SU-DHL-6 (cell line): Measurements from ENCODE around the gene WASHC4.

Experiments
- CTCF ChIP-seq: fragments of 200-600 bp; sonication (generic); IDR thresholded peaks from one replicate; pipeline ENCODE4 v1.5.1; 2017; ENCODE audit warnings: antibody characterized with exemption, mild to moderate bottlenecking, low read length, moderate library complexity; ENCODE audit not compliant: insufficient read depth, poor library complexity, severe bottlenecking
- EZH2phosphoT487 ChIP-seq: fragments of 200-600 bp; sonication (generic), shearing (Covaris generic); conservative IDR thresholded peaks from 2 replicates; pipeline ENCODE4 v1.6.1; 2018; ENCODE audit warnings: mild to moderate bottlenecking, antibody characterized with exemption, low read length, moderate library complexity, mixed read lengths

DNA sequence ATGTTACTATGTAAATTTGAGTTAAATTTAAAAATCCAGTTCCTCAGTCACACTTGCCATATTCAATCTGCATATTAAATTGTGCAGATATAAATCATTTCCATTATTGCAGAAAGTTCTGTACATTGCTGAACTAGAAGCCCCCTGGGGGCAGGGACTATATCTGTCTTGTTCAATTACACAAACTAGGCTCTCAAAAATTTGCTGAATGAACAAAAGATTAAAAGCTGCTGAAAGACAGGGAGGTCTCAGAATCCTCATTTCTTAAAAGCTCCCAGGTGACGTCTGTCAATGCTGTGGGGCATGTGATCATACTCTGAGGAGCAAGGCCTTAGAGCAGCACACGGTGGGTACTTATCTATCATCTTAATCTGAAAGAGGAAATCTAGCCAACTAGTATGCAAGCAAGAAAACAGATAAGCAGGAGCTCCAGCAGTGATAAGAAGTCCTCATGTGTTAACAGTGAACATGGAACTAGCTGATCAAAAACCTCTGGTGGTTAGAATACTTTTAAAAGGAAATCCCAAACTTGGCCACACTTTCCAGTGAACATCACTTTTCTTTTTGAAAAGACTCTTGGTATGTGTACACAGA is 68.0 kb downstream of the WASHC4 start:
- TF ChIP-seq CTCF (no peak), EZH2phosphoT487 (no peak)
